GM19351 (cell line): Measurements from ENCODE around the gene EFCAB13.
A peak's percentile ranks its signal among the peaks of the same experiment; 100 is the strongest.

Experiments used
- ATAC-seq: cut with Tn5 transposase; IDR thresholded peaks from one replicate; pipeline ENCODE4 v1.9.1; 2021; ENCODE audit warnings: mild to moderate bottlenecking, moderate library complexity; ENCODE audit not compliant: unreplicated experiment

Gene EFCAB13, protein sequence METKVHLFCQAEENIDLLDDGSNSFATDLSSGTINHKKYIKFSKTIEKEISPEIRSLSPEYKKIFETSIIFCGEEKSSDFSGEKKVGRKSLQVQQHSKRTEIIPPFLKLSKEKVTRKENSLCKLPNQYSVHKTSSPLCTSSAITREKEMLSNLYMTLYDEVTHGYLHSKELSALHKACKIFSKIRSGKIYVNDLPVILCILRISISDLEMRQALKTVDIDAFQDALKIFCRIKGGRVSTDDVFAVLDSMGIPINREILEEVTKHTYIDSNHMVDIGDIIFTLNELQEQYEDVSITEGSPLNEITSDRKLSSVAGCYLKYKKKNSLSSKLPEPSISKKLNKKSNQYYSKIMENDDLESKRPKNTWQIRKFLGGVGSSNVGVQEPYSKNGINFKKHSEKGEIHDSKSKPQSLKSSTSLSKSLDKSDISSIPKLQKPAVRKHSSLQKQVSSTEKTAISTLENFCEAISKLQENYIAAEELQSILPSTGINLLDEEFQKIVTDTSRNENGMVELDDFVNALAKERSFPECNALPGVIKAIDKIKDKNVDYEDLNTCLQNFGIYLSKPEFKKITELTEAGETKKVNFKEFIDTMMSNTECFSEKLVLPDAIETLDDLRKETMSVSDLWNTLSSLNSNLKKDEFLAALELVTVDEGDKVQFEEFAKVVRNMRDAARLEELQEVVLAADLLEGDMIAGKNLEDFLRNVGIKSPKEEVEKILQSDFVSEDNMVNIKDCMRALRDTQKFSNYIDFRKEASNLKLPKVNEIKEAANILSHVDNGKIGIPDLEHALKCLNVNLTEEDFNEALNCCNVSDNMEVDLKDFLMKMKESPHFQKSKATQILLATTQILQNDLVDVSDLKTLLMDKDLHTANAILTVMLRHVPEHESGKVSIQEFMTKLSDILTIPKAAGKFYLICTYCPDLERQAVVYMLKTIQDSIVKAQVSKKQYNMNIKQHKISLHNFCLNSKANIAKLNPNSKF

DNA sequence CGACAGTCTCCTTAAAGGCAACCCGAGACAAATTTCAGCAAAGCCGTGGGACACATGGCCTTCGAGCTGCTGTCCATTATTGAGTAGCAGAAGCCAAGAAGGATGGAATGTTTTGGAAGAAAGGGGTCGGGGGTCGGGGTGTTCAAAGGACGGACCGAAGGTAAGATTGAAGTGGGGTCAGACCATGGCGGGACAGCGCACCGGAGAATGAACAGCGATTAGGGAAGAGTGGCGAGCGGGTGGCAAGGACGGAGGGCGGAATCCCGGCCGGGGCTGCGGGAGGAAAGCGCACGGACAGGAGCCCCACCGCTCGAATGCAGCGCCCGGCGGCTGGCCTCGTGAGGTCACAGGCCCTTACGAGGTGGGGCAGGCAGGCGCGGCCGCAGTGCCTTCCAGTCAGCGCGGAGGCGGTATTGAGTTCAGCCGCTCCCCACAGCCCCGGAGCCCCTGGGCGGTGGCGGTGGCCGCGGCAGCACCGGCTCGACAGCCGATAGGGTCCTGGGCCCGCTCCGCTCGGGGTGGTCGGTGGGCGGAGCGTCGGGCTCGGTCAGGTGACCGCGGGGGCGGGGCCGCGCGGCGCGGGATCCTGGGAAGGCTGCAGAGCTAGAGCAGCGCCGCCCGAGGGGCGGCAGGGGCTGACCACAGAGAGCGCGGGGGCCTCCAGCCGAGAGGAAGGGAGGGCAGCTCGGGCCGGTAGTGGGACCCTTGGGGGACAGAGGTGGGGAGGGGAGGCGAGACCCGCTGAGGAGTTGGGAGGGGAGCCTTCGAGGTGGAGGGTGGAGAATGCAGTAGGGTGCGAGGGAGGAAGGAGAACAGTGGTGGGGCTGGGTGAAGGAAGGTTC is at the start of gene EFCAB13:
Gene EFCAB13 (plus strand): TSS at position 574 of the 842 bp plus-strand sequence. CDS start 4,399 bp downstream, outside the sequence.
- peak; percentile 82 for ATAC-seq

DNA sequence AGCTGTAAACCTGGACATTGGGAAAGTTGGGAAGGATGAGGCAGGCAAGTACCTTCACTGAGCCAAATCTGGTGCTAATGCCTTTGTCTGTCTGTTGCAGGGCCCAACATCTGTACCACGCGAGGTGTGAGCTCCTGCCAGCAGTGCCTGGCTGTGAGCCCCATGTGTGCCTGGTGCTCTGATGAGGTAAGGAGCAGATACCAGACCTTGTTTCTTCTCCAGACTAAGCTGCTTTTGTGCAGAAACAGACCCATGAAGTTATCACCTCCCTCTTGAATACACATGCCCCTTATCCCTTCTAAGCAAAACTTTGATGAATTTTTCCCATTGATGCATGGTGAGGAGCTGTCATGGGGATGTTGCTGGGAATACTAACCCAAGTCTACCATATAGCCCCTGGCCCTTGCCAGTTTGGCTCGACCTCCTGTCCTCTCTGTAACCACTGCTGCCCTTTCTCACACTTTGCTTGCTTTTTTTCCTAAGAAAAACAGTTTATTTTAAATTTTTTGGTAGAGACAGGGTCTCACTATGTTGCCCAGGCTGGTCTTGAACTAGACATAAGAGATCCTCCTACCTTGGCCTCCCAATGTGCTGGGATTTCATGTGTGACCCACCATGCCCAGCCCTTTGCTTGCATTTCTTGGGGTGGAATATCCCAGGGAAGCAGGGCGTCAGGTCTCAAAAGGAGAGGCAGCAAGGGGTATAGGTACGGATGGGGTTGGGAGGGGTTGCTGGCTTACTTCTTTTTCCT is 49.3 kb upstream of the EFCAB13 start:
- ATAC-seq, result no peak

DNA sequence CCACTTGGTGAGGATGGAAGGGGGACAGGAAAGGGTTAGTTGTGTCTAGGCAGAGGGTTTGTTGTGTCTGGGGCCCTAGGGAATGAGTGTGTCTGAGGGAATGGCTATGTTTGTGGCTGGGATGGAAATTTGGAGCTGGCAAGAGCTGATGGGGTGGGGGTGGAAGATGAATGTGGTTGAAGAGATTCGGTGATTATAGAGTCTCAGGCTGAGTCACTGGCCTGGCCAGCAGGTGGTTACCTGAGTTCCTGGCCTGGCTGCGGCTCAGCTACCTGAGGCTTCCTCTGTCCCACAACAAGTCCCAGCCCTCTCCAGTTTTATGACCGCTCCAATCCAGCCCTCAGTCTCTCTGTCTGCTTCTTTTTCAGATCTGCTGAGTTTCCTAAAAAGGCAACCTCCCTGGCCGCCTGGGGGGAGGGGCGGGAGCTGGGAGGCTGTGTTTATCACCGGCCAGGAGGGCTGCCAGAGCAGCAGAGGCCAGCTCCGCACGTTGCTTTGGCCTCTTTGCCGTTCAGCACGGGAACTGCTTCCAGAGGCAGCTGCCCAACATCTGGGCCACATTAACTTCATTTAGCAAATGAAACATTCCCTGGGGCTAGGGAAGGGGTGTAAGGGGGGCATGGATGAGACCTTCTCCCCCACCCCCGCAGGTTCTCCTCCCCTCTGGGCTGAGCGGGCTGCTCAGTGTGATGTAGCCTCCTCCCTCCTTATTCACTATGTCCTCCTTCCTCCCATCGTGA is 48.3 kb upstream of the EFCAB13 start:
- no peak for ATAC-seq

DNA sequence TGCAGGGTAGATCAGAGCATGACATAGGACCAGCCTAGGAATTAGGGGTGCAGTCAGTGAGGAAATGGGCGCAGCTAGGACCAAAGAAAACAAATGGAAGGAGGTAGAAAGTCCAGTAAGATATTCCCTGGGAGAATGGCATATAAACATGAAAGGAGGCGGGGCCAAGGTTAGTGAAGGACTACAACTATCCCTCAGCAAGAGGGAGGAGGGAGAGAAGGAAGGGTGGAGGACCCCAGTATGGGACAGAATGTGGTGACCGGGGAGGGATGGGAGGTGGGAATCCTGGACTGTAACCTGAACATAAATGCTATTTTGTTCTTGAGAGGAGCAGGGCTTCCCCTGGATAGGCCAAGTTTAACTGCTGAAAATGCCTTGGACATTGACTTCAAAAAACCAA is 47.3 kb upstream of the EFCAB13 start:
- ATAC-seq, result no peak

DNA sequence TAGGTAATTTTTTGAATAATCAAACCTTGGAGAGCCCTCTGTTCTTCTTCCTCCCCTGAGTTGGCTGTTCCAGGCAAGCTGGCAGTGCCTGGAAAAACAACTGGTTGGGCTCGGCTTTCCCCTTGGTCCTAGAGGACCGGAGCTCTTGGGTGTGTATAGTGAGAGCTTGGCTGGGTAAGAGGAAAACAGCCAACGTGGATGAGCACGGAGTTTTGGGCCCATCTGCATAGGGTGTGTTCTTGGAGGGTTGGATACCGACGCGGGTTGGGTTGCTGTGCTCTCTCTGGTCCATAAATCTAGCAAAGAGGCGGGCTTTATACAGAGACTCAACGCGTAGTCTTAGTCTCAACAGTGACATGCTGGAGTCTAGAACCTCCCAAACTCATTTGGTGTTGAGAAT is 46.9 kb upstream of the EFCAB13 start:
- ATAC-seq, result no peak

DNA sequence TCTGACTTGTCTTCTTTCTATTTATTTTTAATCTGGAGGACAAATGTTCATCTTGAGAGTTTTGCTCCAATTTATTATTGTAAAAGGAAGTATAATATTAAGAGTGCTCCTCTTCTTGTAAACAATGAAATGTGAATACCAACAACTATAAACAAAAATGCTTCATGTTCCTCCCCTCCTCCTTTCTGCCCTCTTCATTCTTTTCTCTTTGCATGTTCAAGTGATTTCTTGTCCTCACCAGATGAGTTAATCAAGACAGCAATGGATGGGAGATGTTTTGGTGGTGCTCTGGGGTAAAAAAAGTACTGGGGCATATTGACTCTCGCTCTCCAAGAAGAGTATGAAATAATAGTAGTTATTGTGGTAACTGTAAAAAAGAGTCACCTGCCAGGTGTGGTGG is 45.8 kb upstream of the EFCAB13 start:
- no peak for ATAC-seq

DNA sequence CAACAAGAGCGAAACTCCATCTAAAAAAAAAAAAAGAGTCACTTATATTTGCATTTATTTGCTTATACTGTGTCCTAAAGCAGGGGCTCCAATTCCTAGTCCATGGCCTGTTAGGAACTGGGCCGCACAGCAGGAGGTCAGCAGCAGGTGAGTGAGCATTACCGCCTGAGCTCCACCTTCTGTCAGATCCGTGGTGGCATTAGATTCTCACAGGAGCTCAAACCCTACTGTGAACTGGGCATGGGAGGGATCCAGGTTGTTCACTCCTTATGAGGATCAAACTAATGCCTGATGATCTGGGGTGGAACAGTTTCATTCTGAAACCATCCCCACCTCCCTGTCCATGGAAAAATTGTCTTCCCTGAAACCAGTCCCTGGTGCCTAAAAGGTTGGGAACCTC is 45.2 kb upstream of the EFCAB13 start:
- ATAC-seq, result no peak

DNA sequence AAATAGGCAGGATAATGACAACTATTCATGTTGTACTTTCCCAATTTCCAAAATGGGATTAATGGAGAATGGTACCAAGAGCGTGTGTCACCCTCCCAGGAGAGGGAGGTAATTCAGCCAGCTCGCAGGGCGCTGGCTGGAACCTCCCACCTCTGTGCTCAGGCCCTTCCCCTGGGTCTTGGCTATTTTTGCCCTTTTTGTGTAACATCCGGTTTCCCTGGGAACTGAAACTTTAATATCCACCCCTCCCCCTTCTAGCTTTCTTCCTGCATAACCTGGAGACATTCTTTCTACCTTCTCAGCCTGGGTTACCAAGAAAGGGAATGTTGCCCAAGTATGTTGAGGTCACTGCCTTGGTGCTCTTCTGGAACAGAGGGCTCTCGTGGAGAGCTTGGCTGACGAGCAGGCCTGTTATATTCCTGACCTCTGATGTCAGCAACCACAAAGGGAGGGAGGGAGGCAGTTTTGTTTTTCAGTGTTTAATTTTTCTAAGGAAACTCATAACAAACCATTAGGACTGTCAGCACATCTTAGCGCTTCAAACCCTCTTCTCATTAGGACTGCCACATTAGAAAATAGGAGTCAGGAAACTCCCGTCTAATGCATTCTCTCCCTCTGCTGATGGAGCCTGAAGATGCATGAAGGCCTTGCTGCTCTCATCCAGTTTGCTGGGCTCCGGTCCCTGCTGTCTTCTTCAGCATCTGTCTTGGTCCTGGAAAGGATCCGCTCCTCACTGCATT is 44.5 kb upstream of the EFCAB13 start:
- ATAC-seq, result peak; percentile 80

DNA sequence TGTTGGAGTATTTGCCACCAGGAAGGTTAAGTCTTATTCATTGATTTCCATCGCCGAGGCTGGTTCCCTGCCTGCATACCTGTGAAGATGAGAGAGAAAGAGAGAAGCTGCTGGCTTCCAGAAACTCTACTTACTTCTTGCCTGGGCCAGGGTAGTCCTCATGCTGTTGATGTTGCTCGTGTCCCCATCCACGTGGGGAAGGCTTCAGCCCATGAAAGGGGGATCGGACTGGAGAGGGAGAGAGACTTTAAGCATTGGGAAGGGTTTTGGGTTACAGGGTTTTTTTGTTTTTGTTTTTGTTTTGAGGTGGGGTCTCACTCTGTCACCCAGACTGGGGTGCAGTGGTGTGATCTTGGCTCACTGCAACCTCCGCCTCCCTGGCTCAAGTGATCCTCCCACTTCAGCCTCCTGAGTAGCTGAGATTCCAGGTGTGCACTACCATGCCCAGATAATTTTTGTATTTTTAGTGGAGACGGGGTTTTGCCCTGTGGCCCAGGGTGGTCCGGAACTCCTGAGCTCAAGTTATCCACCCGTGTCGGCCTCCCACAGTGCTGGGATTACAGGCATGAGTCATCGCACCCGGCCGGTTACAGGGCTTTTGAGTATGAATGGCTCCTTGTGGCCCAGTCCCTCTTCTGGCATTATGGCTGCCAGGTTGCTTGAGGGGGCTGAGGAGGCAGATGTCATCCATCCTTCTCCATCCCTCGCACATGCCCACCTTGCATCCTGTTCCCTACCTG is 43.5 kb upstream of the EFCAB13 start:
- no peak for ATAC-seq

DNA sequence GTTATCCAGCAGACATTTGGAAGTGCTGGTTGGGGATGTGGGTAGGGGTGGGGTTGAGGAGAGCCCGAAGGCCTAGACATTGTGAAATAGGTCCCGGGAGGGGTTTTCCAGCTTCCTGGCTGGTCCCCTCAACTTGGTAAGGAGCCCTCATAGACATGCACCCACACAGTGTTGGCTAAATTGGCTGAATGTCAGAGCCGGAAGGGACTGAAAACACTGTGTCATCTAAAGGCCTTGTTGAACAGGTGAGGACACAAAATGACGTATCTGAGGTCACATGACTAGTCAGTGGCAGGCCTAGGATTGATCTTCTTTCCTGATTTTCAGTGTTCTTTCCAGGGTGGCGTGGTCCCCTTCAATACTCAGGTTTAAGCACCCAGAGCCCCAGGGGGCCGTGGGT is 42.5 kb upstream of the EFCAB13 start:
- no peak for ATAC-seq

DNA sequence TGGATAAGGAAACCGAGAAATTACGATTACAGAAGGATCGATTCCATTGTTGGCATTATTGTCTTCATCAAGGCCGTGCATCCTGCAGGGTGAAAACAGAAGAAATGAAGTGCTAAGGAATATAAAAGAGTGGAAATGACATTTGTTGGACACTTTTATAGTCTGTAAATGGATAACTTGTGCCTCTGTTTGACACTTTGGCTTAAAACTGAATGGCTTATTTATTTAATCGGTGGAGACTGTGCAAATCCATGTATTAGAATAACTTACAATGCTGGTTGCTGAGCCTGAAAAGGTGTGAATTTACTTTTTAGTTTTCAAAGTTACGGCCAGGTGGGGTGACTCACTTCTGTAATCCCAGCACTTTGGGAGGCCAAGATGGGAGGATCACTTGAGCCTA is 38.8 kb upstream of the EFCAB13 start:
- no peak for ATAC-seq

DNA sequence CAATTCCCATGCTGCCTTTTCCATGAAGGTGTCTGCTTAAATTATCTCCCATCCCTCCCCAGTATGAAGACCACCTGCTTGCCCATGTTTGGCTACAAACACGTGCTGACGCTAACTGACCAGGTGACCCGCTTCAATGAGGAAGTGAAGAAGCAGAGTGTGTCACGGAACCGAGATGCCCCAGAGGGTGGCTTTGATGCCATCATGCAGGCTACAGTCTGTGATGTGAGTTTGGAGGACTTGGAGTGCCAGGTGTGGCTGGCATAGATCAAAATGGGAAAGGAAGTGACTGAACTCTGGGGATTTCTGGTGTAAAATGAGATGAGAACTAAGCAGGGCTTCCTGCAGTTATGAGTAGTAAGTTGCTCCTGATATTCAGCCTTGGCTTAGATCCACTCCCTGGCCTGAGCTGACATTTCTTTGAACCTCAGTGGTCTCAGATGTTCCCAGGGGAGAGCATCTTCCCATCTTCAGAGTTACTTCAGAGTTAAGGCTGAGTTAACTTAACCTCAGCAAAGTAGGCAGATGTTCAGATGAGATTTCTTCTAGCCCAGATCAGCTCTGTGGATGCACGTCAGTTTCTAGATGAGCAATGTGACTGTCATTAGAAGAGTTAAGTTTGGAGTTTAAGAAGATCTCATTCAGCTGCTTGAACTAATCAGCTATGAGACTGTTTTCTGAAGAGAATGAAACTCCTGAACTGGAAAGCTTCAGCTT is 37.4 kb upstream of the EFCAB13 start:
- peak; percentile 76 for ATAC-seq

DNA sequence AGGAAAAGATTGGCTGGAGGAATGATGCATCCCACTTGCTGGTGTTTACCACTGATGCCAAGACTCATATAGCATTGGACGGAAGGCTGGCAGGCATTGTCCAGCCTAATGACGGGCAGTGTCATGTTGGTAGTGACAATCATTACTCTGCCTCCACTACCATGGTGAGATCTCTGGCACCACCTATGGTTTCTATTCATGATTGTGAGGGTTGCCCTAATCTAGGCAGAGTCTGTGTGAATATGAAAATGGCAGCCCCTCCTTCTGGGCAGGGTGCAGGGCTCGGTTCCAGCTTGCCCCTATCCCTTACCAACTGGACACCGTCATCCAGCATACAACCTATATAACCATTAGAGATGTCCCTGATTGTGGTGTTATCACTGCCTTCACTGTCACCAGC is 36.7 kb upstream of the EFCAB13 start:
- no peak for ATAC-seq

DNA sequence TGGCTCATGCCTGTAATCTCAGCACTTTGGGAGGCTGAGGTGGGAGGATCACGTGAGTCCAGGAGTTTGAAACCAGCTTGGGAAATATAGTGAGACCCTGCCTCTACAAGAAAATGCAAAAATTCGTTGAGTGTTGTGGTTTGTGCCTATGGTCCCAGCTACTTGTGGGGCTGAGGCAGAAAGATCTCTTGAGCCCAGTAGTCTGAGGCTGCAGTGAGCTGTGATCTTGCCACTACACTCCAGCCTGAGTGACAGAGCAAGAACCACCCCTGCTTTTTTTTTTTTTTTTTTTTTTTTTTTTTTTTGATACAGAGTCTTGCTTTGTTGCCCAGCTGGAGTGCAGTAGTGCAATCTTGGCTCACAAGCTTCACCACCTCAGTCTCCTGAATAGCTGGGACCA is 36.1 kb upstream of the EFCAB13 start:
- no peak for ATAC-seq

DNA sequence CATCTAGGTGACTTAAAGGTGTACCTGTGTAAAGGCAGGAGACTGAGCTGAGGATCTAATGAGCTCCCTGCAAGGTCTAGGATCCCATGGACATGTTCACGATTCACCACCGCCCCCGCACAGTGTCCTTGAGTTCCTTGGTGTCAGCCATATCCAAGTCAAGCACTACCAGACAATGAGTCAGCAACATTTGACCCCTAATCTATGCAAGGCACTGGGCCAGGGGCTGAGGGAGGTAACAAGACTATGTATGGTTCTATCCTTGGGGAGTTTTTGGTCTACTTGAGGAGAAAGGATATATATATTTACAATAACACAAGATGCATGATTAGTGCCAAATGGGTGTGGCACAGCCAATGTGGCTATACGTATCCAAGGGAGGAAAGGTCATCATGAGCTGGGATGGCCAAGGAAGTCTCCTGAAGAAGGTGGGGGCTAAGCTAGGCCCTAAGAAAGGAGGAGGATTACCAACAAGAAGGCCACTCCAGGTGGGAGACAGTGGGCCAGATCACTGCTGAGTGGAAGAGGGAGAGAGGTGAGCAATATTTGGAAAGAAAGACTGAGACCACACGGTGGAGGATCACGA is 35.1 kb upstream of the EFCAB13 start:
- no peak for ATAC-seq

DNA sequence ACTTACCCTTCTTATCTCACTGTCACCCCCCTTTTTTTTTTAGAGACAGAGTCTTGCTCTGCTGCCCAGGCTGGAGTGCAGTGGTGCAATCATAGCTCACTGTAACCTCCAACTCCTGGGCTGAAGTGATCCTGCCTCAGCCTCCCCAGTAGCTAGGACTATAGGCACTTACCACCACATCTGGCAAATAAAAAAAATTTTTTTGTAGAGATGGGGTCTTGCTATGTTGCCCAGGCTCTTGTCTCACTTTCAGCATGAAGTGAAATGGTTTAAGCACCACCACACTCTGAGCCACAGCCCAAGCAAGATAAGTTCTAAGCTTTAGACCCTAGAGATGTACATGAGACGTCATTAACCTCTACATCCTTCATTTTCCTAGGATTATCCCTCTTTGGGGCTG is 34.5 kb upstream of the EFCAB13 start:
- ATAC-seq, result no peak

DNA sequence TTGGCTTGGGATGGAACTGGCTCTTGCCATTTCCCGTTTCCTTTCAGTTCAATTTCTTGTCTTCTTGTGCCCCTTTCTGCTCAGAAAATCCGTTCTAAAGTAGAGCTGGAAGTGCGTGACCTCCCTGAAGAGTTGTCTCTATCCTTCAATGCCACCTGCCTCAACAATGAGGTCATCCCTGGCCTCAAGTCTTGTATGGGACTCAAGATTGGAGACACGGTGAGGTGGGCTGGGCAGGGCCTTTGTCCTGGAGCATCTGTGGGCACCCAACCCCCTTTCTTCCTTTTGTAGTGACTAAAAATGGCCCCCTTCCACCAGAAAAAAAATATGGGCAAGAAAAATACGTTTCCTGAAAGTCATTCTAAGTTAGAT is 32.9 kb upstream of the EFCAB13 start:
- no peak for ATAC-seq
